Activated CD8-positive, alpha-beta T cell treated with anti-CD3 and anti-CD28 coated beads for 36 hours (primary cell): ENCODE measurements around the gene CFAP300. TPM values are rescaled to one million over a fixed set of nuclear protein-coding genes. Genes with fewer than 3 reads are reported as not detected.
A peak's percentile ranks its signal among the peaks of the same experiment; 100 is the strongest.

Source experiments
- ATAC-seq: fragments of 200-7000 bp; cut with Tn5 transposase; one replicate; pipeline ENCODE4 v1.10.0; 2021; ENCODE audit warnings: mild to moderate bottlenecking, moderate library complexity
- CTCF ChIA-PET: fragments of 350-600 bp; sonication (Branson Sonifier 250); formaldehyde crosslinking; loops from one replicate; lab custom pipeline; 2021; ENCODE audit warnings: antibody characterized with exemption; lab: Charles Lee
- POLR2A ChIA-PET: fragments of 350-600 bp; sonication (Branson Sonifier 250); formaldehyde crosslinking; loops from one replicate; lab custom pipeline; 2021; ENCODE audit warnings: antibody characterized with exemption; lab: Charles Lee
- DNase-seq: peaks from one replicate; pipeline ENCODE4 v3.0.0-alpha.2; 2020
- H3K27ac Mint-ChIP-seq: one replicate; pipeline ENCODE4 v1.8.0; 2021; ENCODE audit warnings: mild to moderate bottlenecking, mixed read lengths
- H3K27me3 Mint-ChIP-seq: one replicate; pipeline ENCODE4 v1.8.0; 2021; ENCODE audit warnings: mixed read lengths
- H3K36me3 Mint-ChIP-seq: one replicate; pipeline ENCODE4 v1.8.0; 2021; ENCODE audit warnings: low read depth, mixed read lengths
- H3K4me1 Mint-ChIP-seq: one replicate; pipeline ENCODE4 v1.8.0; 2021; ENCODE audit warnings: low read depth, mixed read lengths
- H3K4me3 Mint-ChIP-seq: one replicate; pipeline ENCODE4 v1.8.0; 2021; ENCODE audit warnings: mild to moderate bottlenecking, moderate library complexity, mixed read lengths
- H3K9me3 Mint-ChIP-seq: one replicate; pipeline ENCODE4 v1.8.0; 2021; ENCODE audit warnings: mixed read lengths
- CTCF ChIP-seq: fragments of 200-600 bp; IDR thresholded peaks from one replicate; pipeline ENCODE4 v1.8.0; 2022; ENCODE audit warnings: antibody characterized with exemption, mild to moderate bottlenecking
- intact Hi-C: fragments of 100-400 bp; cut with micrococcal nuclease; formaldehyde crosslinking; loops from one replicate; pipeline ENCODE4 v1.10.0; 2022
- total RNA-seq, 2 experiments: library from RNA; stranded (reverse); gene quantifications; one replicate each; pipeline ENCODE4 v1.2.3, GENCODE V29; 2021

CFAP300 gene
- total RNA-seq, 2 experiments from 2014 or later = not detected

GRCh38 chr11:102085864-102086551 lies 38.8 kb downstream of the CFAP300 start:
- no peaks in the 10 kb centered on the region for H3K36me3 Mint-ChIP-seq
- no peak for DNase-seq
- no peaks in the 10 kb centered on the region for H3K9me3 Mint-ChIP-seq
- no peak overlapping the region for H3K27ac Mint-ChIP-seq
- peaks cover 3% of the 10 kb centered on the region for H3K27me3 Mint-ChIP-seq
- H3K4me3 Mint-ChIP-seq = no peak overlapping the region
- no peak for ATAC-seq
- intact Hi-C loops = no loop called here
- ChIA-PET CTCF (no interaction called here), POLR2A (no interaction called here)
- no peak for TF ChIP-seq CTCF
- H3K4me1 Mint-ChIP-seq = no peaks in the 10 kb centered on the region

- H3K27me3 Mint-ChIP-seq = peaks cover 2% of the 10 kb centered on the region
- H3K9me3 Mint-ChIP-seq = no peaks in the 10 kb centered on the region
- intact Hi-C loops = no loop called here
- ChIA-PET CTCF (interaction anchor here (0.6 kb wide), 1 partner anchor 165 kb away, joined by 3 read pairs; no protein-coding TSS in a partner anchor), POLR2A (no interaction called here)
- no peak for ATAC-seq
- no peak for TF ChIP-seq CTCF
- H3K36me3 Mint-ChIP-seq = no peaks in the 10 kb centered on the region
- H3K4me1 Mint-ChIP-seq = no peaks in the 10 kb centered on the region
- no peak for DNase-seq
- no peak overlapping the region for H3K4me3 Mint-ChIP-seq
- H3K27ac Mint-ChIP-seq = no peak overlapping the region
Measured at GRCh38 chr11:102097186-102097585, 49.9 kb downstream of the CFAP300 start.

- CTCF ChIA-PET = no interaction called here
- POLR2A ChIA-PET = no interaction called here
Measured at GRCh38 chr11:102099755-102100154, 52.5 kb downstream of the CFAP300 start.

GRCh38 chr11:102108734-102109440 lies 61.6 kb downstream of the CFAP300 start:
- H3K27me3 Mint-ChIP-seq = peaks cover 45% of the 10 kb centered on the region
- CTCF ChIA-PET = interaction anchor here (1.5 kb wide), 1 partner anchor 160 kb away, joined by 5 read pairs; no protein-coding TSS in a partner anchor
- no peak for DNase-seq
- H3K36me3 Mint-ChIP-seq = no peaks in the 10 kb centered on the region
- H3K4me1 Mint-ChIP-seq = peaks cover 11% of the 10 kb centered on the region
- no peak overlapping the region for H3K27ac Mint-ChIP-seq
- no peaks in the 10 kb centered on the region for H3K9me3 Mint-ChIP-seq
- H3K4me3 Mint-ChIP-seq = peak overlapping the region; percentile 84
- intact Hi-C loops = no loop called here
- no peak for TF ChIP-seq CTCF
- no peak for ATAC-seq
- POLR2A ChIA-PET = no interaction called here

More at GRCh38 chr11:102099755-102100154, 52.5 kb downstream of the CFAP300 start:
- no peak for TF ChIP-seq CTCF
- H3K4me3 Mint-ChIP-seq = no peak overlapping the region
- DNase-seq (no peak), ATAC-seq (no peak)
- intact Hi-C loops = no loop called here
- H3K4me1 Mint-ChIP-seq = no peaks in the 10 kb centered on the region
- H3K27ac Mint-ChIP-seq = no peak overlapping the region
- no peaks in the 10 kb centered on the region for H3K9me3 Mint-ChIP-seq
- H3K27me3 Mint-ChIP-seq = peaks cover 2% of the 10 kb centered on the region
- no peaks in the 10 kb centered on the region for H3K36me3 Mint-ChIP-seq
